HepG2 (cell line): ENCODE results near the gene PLEKHH1. TPM values are rescaled to one million over a fixed set of nuclear protein-coding genes. Genes with fewer than 3 reads are reported as not detected.

Experiments used
- ATAC-seq: fragments of 200-7000 bp; cut with Tn5 transposase; 3 replicates; pipeline ENCODE4 v1.9.1; 2020; ENCODE audit warnings: mild to moderate bottlenecking, moderate library complexity
- BruUV-seq: library from RNA; stranded (reverse); fragments of 400-500 nt; replicated peaks from 2 replicates; lab custom pipeline; 2021; lab: Mats Ljungman, UMichigan
- CTCF ChIA-PET: fragments of 300-600 bp; formaldehyde crosslinking; extraction: SDS; loops from one replicate; lab custom pipeline; 2021; ENCODE audit warnings: low total read pairs, inconsistent platforms, low intra/inter-chr PET ratio; lab: Yijun Ruan, JAX
- POLR2A ChIA-PET: fragments of 350-600 bp; sonication (Branson Sonifier 250); formaldehyde crosslinking; loops from one replicate; lab custom pipeline; 2020; ENCODE audit warnings: antibody characterized with exemption, inconsistent platforms; lab: Yijun Ruan, JAX
- DNase-seq: peaks from one replicate; pipeline ENCODE4 v3.0.0-alpha.2; 2015; ENCODE audit warnings: low spot score
- FAIRE-seq: peaks from 3 replicates; lab custom pipeline; 2011; peaks lifted over from hg19 to GRCh38; lab: Jason Lieb, UNC
- H2AFZ ChIP-seq: one replicate; pipeline ENCODE4 v1.6.1; 2011; ENCODE audit warnings: low read length, inconsistent platforms
- H3K27ac ChIP-seq: fragments of 300-600 bp; 3 replicates; pipeline ENCODE4 v1.8.0; 2011; ENCODE audit warnings: mixed run types, mild to moderate bottlenecking, mixed read lengths, low read length, inconsistent platforms; ENCODE audit not compliant: insufficient read depth; ENCODE audit errors: extremely low read length
- H3K27me3 ChIP-seq, 2 experiments: fragments of 200-600 bp in 1 of 2; 2 replicates in 1 of 2; 3 replicates in 1 of 2; pipeline versions ENCODE4 v1.6.0 to v1.8.0; 2011; ENCODE audit warnings: low read length in 2 of 2, mild to moderate bottlenecking in 2 of 2, moderate library complexity in 2 of 2, inconsistent platforms in 1 of 2; ENCODE audit not compliant: insufficient read depth in 2 of 2, control insufficient read depth in 1 of 2
- H3K36me3 ChIP-seq, 2 experiments: fragments of 200-600 bp in 1 of 2; replicated peaks in 1 of 2; 2 replicates in 1 of 2; 3 replicates in 1 of 2; pipeline versions ENCODE4 v1.5.1 to v1.8.0; 2011; ENCODE audit warnings: low read length in 2 of 2, inconsistent platforms in 1 of 2; ENCODE audit not compliant: insufficient read depth in 2 of 2, control insufficient read depth in 1 of 2
- H3K4me1 ChIP-seq: 2 replicates; pipeline ENCODE4 v1.5.1; 2012; ENCODE audit warnings: low read length, inconsistent platforms; ENCODE audit not compliant: insufficient read depth
- H3K4me2 ChIP-seq: 2 replicates; pipeline ENCODE4 v1.6.0; 2011; ENCODE audit warnings: low read depth, low read length, inconsistent platforms
- H3K4me3 ChIP-seq, 3 experiments: fragments of 200-600 bp in 1 of 3; sonication (generic), shearing (Covaris generic) in 1 of 3; replicated peaks in 1 of 3; 2 replicates each; pipeline ENCODE4 v1.5.1; 2011 to 2016; ENCODE audit warnings: low read length in 3 of 3, inconsistent platforms in 2 of 3, low read depth in 2 of 3, mild to moderate bottlenecking in 2 of 3, control low read depth in 1 of 3, mixed read lengths in 1 of 3; ENCODE audit not compliant: insufficient read depth in 1 of 3
- H3K79me2 ChIP-seq: one replicate; pipeline ENCODE4 v1.6.1; 2011; ENCODE audit warnings: low read length, inconsistent platforms; ENCODE audit not compliant: insufficient read depth
- H3K9ac ChIP-seq: 2 replicates; pipeline ENCODE4 v1.6.0; 2011; ENCODE audit warnings: mild to moderate bottlenecking, low read depth, low read length, inconsistent platforms; ENCODE audit not compliant: insufficient read depth
- H3K9me3 ChIP-seq: 2 replicates; pipeline ENCODE4 v1.5.1; 2012; ENCODE audit warnings: mild to moderate bottlenecking, low read length
- H4K20me1 ChIP-seq: 2 replicates; pipeline ENCODE4 v1.6.0; 2011; ENCODE audit warnings: inconsistent platforms, mild to moderate bottlenecking, low read length, moderate library complexity; ENCODE audit not compliant: insufficient read depth
- FOXO1 ChIP-seq: sonication (generic); formaldehyde crosslinking; IDR thresholded peaks from 2 replicates; pipeline ENCODE4 v1.4.0; 2020; ENCODE audit warnings: missing genetic modification reagents
- KDM1A ChIP-seq: IDR thresholded peaks from 2 replicates; pipeline ENCODE4 v1.6.1; 2016; ENCODE audit warnings: missing compliant biosample characterization
- NFATC3 ChIP-seq: sonication (generic); formaldehyde crosslinking; IDR thresholded peaks from 2 replicates; pipeline ENCODE4 v1.5.1; 2020; ENCODE audit warnings: mild to moderate bottlenecking, missing genetic modification reagents
- ONECUT2 ChIP-seq: sonication (generic); formaldehyde crosslinking; IDR thresholded peaks from 2 replicates; pipeline ENCODE4 v1.4.0; 2020; ENCODE audit warnings: missing genetic modification reagents
- SATB2 ChIP-seq: sonication (generic); formaldehyde crosslinking; IDR thresholded peaks from 2 replicates; pipeline ENCODE4 v1.5.0; 2020; ENCODE audit warnings: missing genetic modification reagents
- TAF1 ChIP-seq: sonication (generic); formaldehyde crosslinking; IDR thresholded peaks from 2 replicates; pipeline ENCODE4 v1.4.0; 2020; ENCODE audit warnings: missing genetic modification reagents
- ZNF225 ChIP-seq: sonication (generic); formaldehyde crosslinking; IDR thresholded peaks from 2 replicates; pipeline ENCODE4 v1.4.0; 2020; ENCODE audit warnings: mild to moderate bottlenecking, missing genetic modification reagents
- ZNF577 ChIP-seq: sonication (generic); formaldehyde crosslinking; IDR thresholded peaks from 2 replicates; pipeline ENCODE4 v1.4.0; 2020; ENCODE audit warnings: mild to moderate bottlenecking, low read depth, missing genetic modification reagents, borderline replicate concordance
- ZNF75D ChIP-seq: sonication (generic); formaldehyde crosslinking; IDR thresholded peaks from 2 replicates; pipeline ENCODE4 v1.8.1; 2023; ENCODE audit warnings: missing genetic modification reagents, mild to moderate bottlenecking, borderline replicate concordance
- WGBS: methylation state at CpG from one replicate; pipeline ENCODE4 v1.1.6; 2017; ENCODE audit warnings: low lambda C conversion rate; 5-methylcytosine and 5-hydroxymethylcytosine counted together
- in situ Hi-C: cut with HindIII; loops from 2 replicates; pipeline ENCODE4 v1.10.0; 2017; ENCODE audit warnings: low pct_unique_long_range_greater_than_20kb; ENCODE audit not compliant: extremely low pct_ligation_motif_present
- intact Hi-C: fragments of 100-400 bp; cut with micrococcal nuclease; formaldehyde crosslinking; loops from one replicate; pipeline ENCODE4 v1.10.0; 2022; ENCODE audit not compliant: unreplicated experiment
- polyA plus RNA-seq, 8 experiments: library from polyadenylated mRNA; depleted of rRNA in 3 of 8; stranded (reverse) in 7 of 8; unstranded in 1 of 8; fragments of >200 nt; fragmentation: Illumina TruSeq in 4 of 8; extraction: Trizol in 4 of 8; gene quantifications; 2 replicates each; pipeline versions ENCODE4 v1.2.1 to v1.2.3, GENCODE V29; 2011 to 2016; ENCODE audit warnings: low read depth in 4 of 8, missing spikeins in 1 of 8, mixed read lengths in 1 of 8; ENCODE audit not compliant: insufficient read depth in 1 of 8
- total RNA-seq, 5 experiments: library from RNA; depleted of rRNA; stranded (reverse); fragments of >200 nt; fragmentation: Illumina TruSeq; extraction: Trizol; gene quantifications; 2 replicates each; pipeline ENCODE4 v1.2.3, GENCODE V29; 2016; ENCODE audit warnings: low read depth in 1 of 5
- TF ChIP-seq, protein P1 (sequence below): sonication (generic); formaldehyde crosslinking; IDR thresholded peaks from 2 replicates; pipeline ENCODE4 v1.4.0; 2020; ENCODE audit warnings: missing genetic modification reagents
- TF ChIP-seq, protein P2 (sequence below): sonication (generic); formaldehyde crosslinking; IDR thresholded peaks from 2 replicates; pipeline ENCODE4; 2020; ENCODE audit warnings: missing genetic modification reagents, mild to moderate bottlenecking, borderline replicate concordance
- TF ChIP-seq, protein P3 (sequence below): sonication (generic); formaldehyde crosslinking; IDR thresholded peaks from 2 replicates; pipeline ENCODE4 v1.4.0; 2020; ENCODE audit warnings: missing genetic modification reagents
- TF ChIP-seq, protein P4 (sequence below): sonication (generic); formaldehyde crosslinking; IDR thresholded peaks from 2 replicates; pipeline ENCODE4 v1.4.0; 2020; ENCODE audit warnings: missing genetic modification reagents

PLEKHH1 gene
- total and polyA plus RNA-seq, 2 of the 13 experiments (the other 11 are each of a cell fraction or from before 2014, with no cell fraction given), result 8.6 to 15.8 TPM

DNA sequence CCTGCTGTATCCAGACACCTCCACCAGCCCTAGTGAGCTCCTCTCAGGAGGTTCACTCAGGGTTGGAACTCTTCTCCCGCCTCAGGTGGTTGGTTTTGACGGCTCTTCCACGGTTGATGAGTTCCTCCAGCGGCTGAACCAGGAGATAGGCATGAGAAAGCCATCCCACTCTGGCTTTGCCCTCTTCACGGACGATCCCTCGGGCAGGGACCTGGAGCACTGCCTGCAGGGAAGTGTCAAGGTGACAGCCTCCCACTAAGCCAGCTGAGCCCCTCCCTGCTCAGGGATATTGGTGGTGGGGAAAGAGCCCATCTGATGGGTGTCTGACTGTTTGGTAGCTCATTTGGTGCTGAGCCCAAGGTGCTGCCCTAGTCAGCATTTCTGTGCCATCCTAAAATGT is 46.5 kb downstream of the PLEKHH1 start:
- Histone ChIP-seq H3K79me2 (no peaks in the 10 kb centered on the region), H4K20me1 (no peaks in the 10 kb centered on the region), H3K4me3 (no peak overlapping the region), H3K4me2 (no peak overlapping the region), H2AFZ (no peak overlapping the region), H3K27me3 (no peaks in the 10 kb centered on the region), H3K9me3 (no peaks in the 10 kb centered on the region), H3K36me3 (peaks cover 0 to 3% of the 10 kb centered on the region in 2 experiments; a peak in 2 of 5 replicates), H3K9ac (no peak overlapping the region), H3K4me1 (no peaks in the 10 kb centered on the region), H3K27ac (no peak overlapping the region)
- intact Hi-C loops, result loop anchor here (5.0 kb wide), 1 partner anchor 73 kb away; no protein-coding TSS in a partner anchor
- no TSS peak for BruUV-seq
- ChIA-PET POLR2A (no interaction called here), CTCF (no interaction called here)
- 88% methylated on average over 7 of the region's 7 CpGs for WGBS
- FAIRE-seq, result no peak
- no peak for ATAC-seq
- in situ Hi-C loops, result loop anchor here (10.0 kb wide), 2 partner anchors 85 to 125 kb away; partner anchors contain the start of gene RDH12
- no peak for DNase-seq
- TF ChIP-seq ZNF225 (no peak), ZNF75D (no peak), SATB2 (CRISPR knock-in tag) (no peak), KDM1A (CRISPR knock-in tag) (no peak), NFATC3 (no peak), ZNF577 (CRISPR knock-in tag) (no peak), TAF1 (no peak), FOXO1 (no peak), ONECUT2 (CRISPR knock-in tag) (no peak)
- TF ChIP-seq, protein P1, sequence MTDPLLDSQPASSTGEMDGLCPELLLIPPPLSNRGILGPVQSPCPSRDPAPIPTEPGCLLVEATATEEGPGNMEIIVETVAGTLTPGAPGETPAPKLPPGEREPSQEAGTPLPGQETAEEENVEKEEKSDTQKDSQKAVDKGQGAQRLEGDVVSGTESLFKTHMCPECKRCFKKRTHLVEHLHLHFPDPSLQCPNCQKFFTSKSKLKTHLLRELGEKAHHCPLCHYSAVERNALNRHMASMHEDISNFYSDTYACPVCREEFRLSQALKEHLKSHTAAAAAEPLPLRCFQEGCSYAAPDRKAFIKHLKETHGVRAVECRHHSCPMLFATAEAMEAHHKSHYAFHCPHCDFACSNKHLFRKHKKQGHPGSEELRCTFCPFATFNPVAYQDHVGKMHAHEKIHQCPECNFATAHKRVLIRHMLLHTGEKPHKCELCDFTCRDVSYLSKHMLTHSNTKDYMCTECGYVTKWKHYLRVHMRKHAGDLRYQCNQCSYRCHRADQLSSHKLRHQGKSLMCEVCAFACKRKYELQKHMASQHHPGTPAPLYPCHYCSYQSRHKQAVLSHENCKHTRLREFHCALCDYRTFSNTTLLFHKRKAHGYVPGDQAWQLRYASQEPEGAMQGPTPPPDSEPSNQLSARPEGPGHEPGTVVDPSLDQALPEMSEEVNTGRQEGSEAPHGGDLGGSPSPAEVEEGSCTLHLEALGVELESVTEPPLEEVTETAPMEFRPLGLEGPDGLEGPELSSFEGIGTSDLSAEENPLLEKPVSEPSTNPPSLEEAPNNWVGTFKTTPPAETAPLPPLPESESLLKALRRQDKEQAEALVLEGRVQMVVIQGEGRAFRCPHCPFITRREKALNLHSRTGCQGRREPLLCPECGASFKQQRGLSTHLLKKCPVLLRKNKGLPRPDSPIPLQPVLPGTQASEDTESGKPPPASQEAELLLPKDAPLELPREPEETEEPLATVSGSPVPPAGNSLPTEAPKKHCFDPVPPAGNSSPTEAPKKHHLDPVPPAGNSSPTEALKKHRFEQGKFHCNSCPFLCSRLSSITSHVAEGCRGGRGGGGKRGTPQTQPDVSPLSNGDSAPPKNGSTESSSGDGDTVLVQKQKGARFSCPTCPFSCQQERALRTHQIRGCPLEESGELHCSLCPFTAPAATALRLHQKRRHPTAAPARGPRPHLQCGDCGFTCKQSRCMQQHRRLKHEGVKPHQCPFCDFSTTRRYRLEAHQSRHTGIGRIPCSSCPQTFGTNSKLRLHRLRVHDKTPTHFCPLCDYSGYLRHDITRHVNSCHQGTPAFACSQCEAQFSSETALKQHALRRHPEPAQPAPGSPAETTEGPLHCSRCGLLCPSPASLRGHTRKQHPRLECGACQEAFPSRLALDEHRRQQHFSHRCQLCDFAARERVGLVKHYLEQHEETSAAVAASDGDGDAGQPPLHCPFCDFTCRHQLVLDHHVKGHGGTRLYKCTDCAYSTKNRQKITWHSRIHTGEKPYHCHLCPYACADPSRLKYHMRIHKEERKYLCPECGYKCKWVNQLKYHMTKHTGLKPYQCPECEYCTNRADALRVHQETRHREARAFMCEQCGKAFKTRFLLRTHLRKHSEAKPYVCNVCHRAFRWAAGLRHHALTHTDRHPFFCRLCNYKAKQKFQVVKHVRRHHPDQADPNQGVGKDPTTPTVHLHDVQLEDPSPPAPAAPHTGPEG, result no peak
- TF ChIP-seq, protein P2, sequence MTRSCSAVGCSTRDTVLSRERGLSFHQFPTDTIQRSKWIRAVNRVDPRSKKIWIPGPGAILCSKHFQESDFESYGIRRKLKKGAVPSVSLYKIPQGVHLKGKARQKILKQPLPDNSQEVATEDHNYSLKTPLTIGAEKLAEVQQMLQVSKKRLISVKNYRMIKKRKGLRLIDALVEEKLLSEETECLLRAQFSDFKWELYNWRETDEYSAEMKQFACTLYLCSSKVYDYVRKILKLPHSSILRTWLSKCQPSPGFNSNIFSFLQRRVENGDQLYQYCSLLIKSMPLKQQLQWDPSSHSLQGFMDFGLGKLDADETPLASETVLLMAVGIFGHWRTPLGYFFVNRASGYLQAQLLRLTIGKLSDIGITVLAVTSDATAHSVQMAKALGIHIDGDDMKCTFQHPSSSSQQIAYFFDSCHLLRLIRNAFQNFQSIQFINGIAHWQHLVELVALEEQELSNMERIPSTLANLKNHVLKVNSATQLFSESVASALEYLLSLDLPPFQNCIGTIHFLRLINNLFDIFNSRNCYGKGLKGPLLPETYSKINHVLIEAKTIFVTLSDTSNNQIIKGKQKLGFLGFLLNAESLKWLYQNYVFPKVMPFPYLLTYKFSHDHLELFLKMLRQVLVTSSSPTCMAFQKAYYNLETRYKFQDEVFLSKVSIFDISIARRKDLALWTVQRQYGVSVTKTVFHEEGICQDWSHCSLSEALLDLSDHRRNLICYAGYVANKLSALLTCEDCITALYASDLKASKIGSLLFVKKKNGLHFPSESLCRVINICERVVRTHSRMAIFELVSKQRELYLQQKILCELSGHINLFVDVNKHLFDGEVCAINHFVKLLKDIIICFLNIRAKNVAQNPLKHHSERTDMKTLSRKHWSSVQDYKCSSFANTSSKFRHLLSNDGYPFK (CRISPR knock-in tag), result no peak
- TF ChIP-seq, protein P3, sequence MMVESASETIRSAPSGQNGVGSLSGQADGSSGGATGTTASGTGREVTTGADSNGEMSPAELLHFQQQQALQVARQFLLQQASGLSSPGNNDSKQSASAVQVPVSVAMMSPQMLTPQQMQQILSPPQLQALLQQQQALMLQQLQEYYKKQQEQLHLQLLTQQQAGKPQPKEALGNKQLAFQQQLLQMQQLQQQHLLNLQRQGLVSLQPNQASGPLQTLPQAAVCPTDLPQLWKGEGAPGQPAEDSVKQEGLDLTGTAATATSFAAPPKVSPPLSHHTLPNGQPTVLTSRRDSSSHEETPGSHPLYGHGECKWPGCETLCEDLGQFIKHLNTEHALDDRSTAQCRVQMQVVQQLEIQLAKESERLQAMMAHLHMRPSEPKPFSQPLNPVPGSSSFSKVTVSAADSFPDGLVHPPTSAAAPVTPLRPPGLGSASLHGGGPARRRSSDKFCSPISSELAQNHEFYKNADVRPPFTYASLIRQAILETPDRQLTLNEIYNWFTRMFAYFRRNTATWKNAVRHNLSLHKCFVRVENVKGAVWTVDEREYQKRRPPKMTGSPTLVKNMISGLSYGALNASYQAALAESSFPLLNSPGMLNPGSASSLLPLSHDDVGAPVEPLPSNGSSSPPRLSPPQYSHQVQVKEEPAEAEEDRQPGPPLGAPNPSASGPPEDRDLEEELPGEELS, result no peak
- TF ChIP-seq, protein P4, sequence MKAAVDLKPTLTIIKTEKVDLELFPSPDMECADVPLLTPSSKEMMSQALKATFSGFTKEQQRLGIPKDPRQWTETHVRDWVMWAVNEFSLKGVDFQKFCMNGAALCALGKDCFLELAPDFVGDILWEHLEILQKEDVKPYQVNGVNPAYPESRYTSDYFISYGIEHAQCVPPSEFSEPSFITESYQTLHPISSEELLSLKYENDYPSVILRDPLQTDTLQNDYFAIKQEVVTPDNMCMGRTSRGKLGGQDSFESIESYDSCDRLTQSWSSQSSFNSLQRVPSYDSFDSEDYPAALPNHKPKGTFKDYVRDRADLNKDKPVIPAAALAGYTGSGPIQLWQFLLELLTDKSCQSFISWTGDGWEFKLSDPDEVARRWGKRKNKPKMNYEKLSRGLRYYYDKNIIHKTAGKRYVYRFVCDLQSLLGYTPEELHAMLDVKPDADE (CRISPR knock-in tag), result no peak
